GM21367 (cell line): Measurements from ENCODE around the gene TXNRD2.

ENCODE experiments used
- ATAC-seq: cut with Tn5 transposase; IDR thresholded peaks from one replicate; pipeline ENCODE4 v1.9.1; 2021; ENCODE audit not compliant: unreplicated experiment

The TXNRD2 gene

DNA sequence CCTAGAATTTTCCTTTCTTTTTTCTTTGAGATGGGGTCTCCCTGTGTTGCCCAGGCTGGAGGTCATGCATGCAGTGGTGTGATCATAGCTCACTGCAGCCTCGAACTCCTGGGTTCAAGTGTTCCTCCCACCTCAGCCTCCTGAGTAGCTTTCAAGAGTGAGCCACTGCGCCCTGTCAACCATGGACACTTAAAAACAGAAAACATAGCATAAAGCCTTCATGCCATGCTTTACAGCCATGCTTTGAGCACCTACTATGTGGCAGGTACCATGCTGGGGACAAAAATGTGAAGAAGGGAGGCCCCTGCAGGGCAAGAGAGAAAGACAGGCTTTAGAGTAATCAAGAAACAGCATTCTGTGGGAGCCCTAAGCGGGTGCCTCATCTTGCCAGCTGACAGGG, 73.3 kb downstream of the TXNRD2 start:
- no peak for ATAC-seq

DNA sequence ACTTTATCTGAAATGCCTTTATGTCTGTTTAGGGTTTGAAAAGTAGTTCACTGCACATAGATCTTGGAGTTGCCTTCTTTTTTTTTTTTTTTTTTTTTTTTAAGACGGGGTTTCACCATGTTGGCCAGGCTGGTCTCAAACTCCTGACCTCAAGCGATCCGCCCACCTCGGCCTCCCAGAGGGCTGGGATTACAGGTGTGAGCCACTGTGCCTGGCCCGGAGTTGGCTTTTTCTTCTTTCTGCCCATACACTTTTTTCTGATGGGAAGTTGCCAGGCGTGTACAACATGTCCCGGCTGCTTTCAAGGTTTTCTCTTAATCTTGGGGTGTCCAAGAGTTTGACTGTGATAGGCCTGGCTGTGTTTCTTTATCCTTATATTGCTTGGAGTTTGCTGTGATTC, 74.0 kb downstream of the TXNRD2 start:
- ATAC-seq: no peak

DNA sequence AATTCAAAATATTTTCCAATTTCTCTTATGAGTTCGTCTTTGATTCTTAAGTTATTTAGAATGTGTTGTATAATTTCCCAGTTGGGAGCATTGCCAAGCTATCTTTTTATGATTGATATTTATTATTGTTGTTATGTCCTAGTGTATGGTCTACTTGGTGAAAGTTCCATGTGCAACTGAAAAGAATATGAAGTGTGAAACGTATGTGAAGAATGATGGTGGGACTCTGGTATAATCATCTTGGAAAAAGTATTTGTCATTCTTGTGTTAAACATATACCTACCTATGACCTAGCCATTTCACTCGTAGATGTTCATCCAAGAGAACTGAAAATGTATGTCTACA, 75.0 kb downstream of the TXNRD2 start:
- ATAC-seq: no peak

DNA sequence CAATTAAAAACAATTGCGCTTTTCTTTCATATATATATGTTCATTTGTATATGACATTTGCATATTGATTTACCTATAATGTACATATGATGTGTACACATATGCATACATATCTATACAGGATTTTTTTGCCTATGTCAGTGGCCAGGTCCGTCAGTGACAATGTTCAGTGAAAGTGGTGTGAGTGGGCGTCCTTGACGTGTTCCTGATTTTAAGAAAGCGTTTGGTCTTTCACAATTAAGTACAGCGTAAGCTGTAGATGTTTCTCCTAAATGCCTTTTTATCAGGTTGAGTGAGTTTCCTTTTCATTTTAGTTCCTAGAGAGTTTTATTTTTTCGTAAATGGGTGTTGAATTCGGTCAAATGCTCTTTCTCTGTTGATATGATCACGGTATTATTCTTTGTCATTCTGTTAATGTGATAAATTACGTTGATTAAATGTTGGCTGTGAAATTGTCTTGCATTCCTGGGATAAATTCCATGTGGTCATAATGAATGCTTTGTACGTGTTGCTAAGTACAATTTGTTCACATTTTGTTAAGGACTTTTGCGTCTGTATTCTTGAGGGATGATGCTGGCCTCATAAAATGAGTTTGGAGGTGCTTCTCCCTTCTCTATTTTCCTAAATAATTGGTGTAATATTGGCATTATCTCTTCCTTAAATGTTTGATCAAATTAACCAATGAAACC, 76.3 kb downstream of the TXNRD2 start:
- no peak for ATAC-seq

DNA sequence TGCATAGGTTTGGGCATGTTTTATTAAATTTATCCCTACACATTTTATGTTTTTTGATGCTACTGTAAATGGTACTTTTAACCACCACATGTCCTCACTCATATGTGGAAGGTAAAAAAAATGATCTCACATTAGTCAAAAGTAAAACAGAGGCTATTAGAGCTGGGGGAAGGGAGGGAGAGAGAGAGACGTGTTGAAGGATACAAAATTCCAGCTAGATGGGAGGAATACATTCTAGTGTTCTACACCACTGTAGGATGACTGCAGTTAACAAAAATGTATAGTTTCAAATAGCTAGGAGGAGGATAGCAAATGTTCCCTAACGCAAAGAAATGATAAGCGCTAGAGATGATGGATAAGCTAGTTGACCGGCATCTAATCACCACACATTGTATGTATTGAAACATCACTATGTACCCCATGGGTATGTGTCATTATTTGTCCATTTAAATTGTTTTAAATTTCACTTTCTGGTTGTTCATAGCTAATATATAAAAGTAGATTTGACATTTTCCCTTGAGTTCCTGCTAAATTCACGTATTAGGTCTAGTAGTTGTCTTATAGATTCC, 77.0 kb downstream of the TXNRD2 start:
- no peak for ATAC-seq

DNA sequence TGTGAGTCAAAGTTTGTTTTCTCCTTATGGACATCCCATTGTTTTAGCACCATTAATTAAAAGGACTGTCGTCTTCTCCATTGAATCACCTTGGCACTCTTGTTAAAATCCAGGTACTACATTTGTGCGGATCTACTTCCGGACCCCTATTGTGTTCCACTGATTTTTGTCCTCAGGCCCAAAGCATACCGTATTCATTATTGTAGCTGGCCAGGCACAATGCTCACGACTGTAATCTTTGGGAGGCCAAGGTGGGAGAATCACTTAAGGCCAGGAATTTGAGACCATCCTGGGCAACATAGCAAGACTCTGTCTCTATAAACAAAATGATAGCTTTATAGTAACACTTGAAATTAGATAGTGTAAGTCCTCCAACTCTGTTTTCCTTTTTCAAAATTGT, 78.0 kb downstream of the TXNRD2 start:
- ATAC-seq: no peak

DNA sequence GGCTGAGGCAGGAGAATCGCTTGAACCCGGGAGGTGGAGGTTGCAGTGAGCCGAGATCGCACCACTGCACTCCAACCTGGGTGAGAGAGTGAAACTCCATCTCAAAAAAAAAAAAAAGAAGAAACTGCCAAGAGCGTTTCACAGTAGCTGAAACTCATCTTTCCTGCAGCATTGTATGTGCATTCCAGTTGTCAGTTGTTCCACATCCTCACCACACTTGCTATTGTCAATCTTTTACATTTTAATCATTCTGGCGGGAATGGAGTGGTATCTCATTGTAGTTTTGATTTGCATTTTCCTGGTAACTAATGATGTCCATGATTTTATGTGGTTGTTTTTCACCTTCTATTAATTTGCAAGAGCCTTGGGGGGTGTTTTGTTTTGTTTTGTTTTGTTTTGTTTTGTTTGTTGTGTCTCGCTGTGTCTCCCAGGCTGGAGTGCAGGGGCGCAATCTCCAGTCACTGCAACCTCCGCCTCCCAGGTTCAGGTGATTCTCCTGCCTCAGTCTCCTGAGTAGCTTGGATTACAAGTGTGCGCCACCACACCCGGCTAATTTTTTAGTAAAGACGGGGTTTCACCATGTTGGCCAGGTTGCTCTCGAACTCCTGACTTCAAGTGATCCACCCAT, 78.9 kb downstream of the TXNRD2 start:
- ATAC-seq: no peak

DNA sequence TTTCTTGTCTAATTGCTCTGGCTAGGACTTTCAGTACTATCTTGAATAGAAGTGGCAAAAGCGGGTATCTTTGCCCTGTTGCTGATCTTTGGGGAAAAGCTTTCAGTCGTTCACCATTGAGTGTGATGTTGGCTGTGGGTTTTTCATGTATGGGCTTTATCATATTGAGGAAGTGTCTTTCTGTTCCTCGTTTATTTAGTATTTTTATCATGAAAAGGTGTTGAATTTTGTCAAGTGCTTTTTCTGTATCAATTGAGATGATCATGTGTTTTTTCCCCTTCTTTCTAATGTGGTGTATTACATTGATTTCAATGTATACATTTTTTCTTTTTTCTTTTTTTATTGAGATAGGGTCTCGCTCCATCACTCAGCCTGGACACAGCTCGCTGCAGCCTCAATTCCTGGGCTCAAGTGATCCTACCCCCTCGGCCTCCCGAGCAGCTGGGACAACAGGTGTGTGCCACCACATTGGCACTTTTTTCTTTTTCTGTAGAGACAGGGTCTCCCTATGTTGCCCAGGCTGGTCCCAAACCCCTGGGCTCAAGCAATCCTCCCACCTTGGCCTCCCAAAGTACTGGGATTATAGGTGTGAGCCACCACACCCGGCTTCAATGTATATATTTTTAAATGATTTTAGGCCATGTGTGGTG, 81.6 kb downstream of the TXNRD2 start:
- ATAC-seq: no peak

DNA sequence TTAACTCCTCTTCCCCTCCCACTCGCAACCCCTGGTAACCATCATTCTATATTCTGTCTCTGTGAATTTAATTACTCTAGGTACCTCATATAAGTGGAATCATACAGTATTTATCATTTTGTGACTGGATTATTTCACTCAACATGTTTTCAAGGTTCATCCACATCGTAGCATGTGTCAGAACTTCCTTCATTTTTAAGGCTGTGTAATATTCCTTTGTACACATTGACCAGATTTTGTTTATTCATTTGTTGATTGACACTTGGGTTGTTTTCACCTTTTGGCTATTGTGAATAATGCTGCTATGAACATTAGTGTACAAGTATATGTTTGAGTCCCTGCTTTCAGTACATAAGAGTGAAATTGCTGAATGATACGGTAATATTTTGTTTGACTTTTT, 84.2 kb downstream of the TXNRD2 start:
- ATAC-seq: no peak

DNA sequence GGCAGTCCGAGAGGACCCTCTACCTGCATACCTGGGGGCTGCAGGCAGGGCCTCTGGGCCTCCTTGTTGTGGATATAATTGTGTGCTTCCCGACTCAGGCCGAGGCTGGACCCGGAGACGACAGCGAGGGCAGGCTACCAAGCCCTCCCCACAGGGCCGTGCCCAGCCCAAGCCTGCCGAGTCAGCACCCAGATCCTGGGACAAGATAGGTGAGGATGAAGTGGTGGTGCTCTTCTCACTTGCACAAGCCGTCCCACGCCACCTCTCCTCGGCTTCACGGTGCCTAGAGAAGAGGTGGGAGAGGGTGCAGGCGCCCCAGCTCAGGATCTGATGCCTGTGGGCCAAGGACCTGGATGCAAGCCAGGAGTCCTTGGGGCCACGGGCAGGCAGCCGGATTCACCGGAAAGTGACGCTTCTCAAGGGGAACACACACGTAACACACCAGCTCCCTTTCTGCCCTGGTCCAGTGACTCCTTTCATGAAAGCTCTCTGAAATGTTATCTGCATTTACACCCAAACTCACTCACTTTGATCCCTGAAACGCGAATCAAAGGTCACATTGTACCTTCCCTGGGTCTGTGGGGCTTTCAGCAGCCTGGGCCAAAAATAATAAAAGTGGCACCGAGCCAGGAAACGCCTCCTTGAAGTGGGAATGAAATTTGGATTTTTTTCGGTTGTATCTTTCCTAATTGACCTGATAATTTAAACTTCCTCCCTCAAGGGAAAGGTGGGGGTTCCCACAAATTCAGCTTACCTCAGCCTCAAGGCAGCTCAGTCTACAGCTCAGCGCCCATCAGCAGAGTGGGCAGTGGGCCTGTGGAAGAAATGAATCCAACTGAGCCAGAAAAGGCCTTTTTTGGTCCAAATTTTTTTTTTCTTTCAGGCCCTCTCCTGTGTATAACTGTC, 85.9 kb downstream of the TXNRD2 start:
- ATAC-seq: peak; percentile 16

DNA sequence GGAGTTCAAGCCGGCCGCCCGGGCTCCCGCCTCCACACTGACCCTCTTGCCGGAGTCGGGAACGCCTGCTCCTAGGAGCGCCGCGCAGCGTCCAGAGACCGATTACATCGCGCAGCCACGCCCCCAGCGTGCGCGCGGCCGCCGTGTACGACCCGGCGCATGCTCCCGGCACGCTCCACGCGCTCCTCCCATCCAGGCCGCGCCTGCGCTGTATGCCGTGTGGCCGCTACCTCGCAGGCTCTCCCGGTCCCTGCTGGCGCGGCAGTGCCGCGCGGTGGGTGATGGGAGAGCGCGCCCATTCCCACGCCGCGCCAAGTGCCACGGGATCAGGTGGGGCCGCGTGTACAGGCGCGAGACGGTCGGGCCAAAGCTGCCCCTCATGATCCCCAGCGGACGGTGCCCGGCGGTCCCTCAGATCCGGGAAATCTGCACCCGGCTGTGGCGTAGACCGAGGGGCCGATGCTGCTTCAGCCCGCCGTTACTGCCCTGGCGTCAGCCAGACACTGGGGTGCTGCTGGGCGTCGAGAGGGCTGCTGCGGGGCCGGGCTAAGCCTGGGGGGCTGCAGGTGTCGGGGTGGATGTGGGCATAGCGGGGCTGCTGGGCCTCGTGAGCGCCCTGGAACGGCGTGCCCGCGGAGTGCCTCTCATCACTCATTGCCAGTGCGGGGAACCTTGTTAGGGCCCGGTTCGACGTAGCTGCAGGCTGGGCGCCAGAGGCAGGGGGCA, 86.7 kb downstream of the TXNRD2 start, which contains the start of the genes GNB1L and RTL10:
TSS of gene GNB1L (minus strand) at position 97 of the 726 bp plus-strand sequence. CDS start 33,519 bp downstream, outside the sequence.
TSS of gene RTL10 (minus strand) at position 97 of the 726 bp plus-strand sequence. CDS start 2,613 bp downstream, outside the sequence.
- ATAC-seq: peak; percentile 61

DNA sequence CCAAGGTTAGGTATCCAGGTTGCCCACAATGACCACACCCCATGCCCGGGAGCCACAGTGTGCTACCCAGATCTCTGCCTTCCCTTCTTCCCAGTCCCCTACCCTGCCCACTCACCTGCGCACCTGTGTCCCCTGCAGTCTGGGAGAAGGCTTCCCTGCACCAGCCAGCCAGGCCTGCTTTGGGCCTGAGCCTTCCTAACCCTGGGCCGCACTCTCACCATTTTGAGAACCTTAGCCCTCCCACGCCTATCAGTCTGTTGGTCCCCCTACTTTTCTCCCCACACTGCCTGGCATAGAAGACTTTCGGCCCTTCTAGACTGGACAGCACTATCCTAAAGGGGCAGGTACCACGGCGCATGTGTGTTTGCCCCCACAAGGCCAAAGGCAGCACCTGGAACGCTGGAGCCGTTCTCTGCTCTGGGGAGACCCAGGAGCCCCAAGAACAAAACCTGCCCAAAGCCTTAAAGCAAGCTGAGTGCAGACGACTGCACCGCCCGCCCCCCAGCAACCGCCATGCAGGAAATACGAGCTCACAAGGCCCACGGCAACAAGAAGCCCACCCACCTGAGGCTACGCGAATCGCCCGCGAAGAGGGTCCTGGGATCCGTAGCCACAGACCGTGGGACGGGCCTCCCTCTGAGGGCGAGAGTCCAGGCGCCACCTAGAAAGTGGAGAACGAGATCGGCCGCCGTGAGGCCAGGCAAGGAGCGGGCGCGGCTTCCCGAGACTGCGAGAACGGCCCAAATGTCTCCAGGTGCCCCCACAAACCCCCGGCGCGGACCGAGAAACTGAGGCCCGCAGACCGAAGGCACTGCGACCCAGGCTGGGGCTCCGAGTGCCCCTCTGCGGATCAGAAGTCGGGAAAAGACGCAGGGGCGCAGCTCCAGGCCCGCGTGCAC, 87.5 kb downstream of the TXNRD2 start:
- peak; percentile 8 for ATAC-seq

DNA sequence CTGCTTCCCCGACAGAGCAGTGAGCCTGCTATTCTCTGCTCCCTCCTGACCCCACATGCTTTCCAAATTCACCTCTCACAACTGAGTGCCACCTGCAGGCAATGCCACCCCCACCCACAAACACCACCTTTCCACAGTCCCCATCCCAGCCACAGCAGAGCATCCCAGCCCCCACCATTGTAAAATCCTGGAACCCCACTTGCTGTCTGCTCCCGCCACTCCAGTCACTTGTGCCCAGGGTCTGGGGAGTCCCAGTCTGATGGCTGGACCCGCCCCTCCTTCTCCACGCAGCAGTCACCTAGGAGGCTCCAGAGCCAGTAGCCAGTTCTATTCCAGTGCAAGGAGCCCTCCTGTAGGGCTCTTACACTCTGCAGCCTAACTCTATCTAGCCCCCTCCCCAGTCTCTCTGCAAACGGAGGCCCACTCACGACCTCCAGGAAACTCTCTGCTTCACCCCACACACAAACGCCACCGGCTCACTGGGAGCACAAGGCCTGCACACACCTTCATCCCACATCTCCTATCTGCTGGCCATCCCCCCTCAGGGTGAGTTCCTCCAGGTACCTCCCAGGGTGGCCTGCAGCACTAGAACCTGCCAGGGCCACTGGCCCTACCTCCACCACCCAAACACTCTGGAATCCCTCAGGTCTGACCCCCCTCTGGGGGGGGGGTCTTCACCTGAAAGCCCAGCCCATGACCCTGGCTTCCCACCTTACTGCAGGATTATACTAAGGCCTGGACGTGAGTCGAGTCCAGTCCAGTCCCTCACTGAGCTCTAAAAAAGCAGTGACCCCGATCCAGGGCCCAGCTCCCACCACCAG, 88.3 kb downstream of the TXNRD2 start:
- ATAC-seq: no peak

DNA sequence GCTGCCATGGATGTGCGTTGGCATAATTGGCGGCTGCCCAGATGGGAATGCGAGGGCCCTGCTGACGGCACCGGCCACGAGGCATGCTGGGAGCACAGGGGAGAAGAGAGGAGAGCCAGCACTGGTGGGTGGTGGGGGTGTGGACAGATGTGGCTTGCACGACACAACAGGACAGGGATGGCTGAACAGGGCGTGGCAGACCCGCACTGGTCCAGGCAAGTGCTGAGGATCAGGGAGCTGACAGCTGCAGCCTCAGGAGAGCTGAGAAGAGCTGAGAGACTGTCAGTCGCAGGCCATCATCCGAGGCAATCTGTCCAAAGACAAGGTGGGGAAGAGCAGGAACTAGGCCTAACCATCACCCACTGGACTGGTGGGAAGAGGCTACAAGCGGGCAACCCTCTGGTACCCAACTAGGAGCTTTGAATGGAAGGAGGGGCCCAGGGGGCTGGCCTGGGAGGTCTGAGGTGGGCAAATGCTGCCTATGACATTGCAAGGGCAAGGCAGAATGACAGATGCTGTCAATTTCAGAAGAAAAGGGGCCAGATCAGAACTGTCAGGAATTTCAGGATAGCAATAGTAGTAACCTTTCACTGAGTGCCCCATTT, 89.3 kb downstream of the TXNRD2 start:
- ATAC-seq: no peak

DNA sequence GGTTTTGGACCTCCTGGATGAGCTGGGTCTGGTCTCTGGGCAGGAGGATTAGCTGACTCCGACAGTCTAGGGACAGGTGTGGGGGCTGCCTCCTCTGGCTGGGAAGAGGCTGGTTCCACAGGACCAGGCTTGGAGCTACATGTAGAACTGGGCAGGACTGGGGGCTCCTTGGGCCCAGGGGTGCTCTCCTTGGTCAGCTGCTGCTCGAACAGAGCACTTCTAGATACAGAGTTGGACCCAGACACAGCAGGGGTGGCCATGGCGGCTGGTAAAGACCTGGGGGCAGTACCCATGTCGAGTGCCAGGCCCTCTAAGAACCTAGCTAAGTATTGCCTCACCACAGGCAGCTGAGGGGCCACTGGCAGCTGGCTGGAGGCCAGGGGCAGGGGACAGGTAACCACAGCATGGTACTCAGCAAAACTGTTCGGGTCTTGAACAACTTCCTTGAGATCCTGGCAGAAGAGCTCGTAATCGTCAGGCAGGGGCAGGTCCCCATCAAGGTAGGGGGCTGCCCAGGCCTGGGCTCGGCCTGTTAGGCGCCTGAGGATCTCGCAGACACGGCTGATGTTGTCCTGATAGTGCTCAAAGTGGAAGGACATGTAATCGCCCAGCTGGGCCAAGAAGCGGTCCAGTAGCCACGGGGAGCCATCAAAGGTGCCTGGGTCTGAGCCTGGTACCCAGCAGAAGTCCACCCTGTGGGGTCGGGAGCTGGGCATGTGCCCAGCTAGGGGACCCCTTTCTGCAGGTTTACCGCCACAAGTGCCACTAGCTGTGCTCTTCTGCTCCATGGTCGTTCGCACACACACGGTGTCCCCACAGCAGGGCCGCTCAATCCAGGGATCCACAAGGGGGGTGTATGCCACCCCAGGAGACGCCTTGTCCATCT, 90.1 kb downstream of the TXNRD2 start:
- no peak for ATAC-seq

DNA sequence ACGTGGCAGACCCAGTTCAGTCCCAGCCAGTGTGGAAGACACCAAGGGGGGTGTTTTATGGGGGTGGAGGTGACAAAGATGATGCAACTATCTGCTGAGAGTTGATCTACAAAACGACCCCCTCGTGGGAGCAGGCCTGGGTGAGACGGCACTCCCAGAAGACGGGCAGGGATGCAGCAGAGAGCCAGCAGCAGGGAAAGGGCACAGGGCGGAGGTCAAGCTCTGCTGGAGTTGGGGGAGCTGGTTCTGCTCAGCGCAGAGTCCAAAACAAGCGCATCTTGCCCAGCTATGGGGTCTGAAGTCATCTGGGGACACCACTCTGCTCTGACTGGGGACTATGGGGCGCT, 90.9 kb downstream of the TXNRD2 start:
- no peak for ATAC-seq
